Fibroblast of lung (primary cell): Measurements from ENCODE around the gene FAF2. TPM values are rescaled to one million over a fixed set of nuclear protein-coding genes. Genes with fewer than 3 reads are reported as not detected.

Experiments used
- DNase-seq, 2 donors: peaks; one replicate each; pipeline versions ENCODE4 v3.0.0 to v3.0.0-alpha.2; 2010; ENCODE audit warnings: low read depth in 2 of 2
- H2AFZ ChIP-seq: 2 replicates; pipeline ENCODE4 v1.5.1; 2012; ENCODE audit warnings: low read length, control low read depth, inconsistent platforms
- H3K27ac ChIP-seq: 2 replicates; pipeline ENCODE4 v1.5.1; 2011; ENCODE audit warnings: low read length, control low read depth; ENCODE audit not compliant: insufficient read depth
- H3K27me3 ChIP-seq: 2 replicates; pipeline ENCODE4 v1.5.1; 2011; ENCODE audit warnings: mild to moderate bottlenecking, low read length; ENCODE audit not compliant: control insufficient read depth, insufficient read depth
- H3K36me3 ChIP-seq: 2 replicates; pipeline ENCODE4 v1.5.1; 2011; ENCODE audit warnings: low read length; ENCODE audit not compliant: control insufficient read depth, insufficient read depth
- H3K4me1 ChIP-seq: 2 replicates; pipeline ENCODE4 v1.5.1; 2011; ENCODE audit warnings: low read length; ENCODE audit not compliant: control insufficient read depth, insufficient read depth; ENCODE audit errors: extremely low read depth
- H3K4me2 ChIP-seq: 2 replicates; pipeline ENCODE4 v1.5.1; 2011; ENCODE audit warnings: low read length, control low read depth; ENCODE audit not compliant: insufficient read depth; ENCODE audit errors: extremely low read depth
- H3K4me3 ChIP-seq, 4 experiments: fragments of 200-600 bp in 1 of 4; sonication (generic) in 1 of 4; replicated peaks in 1 of 4; 2 replicates each; pipeline ENCODE4 v1.5.1; 2011 to 2016; ENCODE audit warnings: low read length in 4 of 4, low read depth in 3 of 4, mild to moderate bottlenecking in 3 of 4, control low read depth in 2 of 4, inconsistent platforms in 1 of 4, mixed read lengths in 1 of 4; ENCODE audit not compliant: insufficient read depth in 1 of 4; ENCODE audit errors: control extremely low read depth in 1 of 4
- H3K79me2 ChIP-seq: 2 replicates; pipeline ENCODE4 v1.5.1; 2012; ENCODE audit warnings: mild to moderate bottlenecking, low read length, inconsistent platforms; ENCODE audit not compliant: control insufficient read depth, insufficient read depth
- H3K9ac ChIP-seq: 2 replicates; pipeline ENCODE4 v1.5.1; 2011; ENCODE audit warnings: mild to moderate bottlenecking, low read length, control low read depth; ENCODE audit not compliant: insufficient read depth
- H3K9me3 ChIP-seq: 2 replicates; pipeline ENCODE4 v1.5.1; 2012; ENCODE audit warnings: low read depth, low read length; ENCODE audit not compliant: control insufficient read depth, insufficient read depth
- H4K20me1 ChIP-seq: 2 replicates; pipeline ENCODE4 v1.5.1; 2011; ENCODE audit warnings: low read length; ENCODE audit not compliant: control insufficient read depth, insufficient read depth; ENCODE audit errors: extremely low read depth
- CTCF ChIP-seq, 2 donors: IDR thresholded peaks in 1 of 2; conservative IDR thresholded peaks in 1 of 2; 1 replicate in 1 of 2; 2 replicates in 1 of 2; pipeline ENCODE4 v1.5.1; 2011 to 2012; ENCODE audit warnings: low read length in 2 of 2, control low read depth in 1 of 2, inconsistent platforms in 1 of 2, low read depth in 1 of 2, mild to moderate bottlenecking in 1 of 2
- EZH2 ChIP-seq: IDR thresholded peaks from 2 replicates; pipeline ENCODE4 v1.5.1; 2012; ENCODE audit warnings: low read length, control low read depth, mild to moderate bottlenecking; ENCODE audit errors: missing control alignments
- polyA plus RNA-seq, 2 donors: library from polyadenylated mRNA; depleted of rRNA in 1 of 2; stranded (reverse) in 1 of 2; unstranded in 1 of 2; fragments of >200 nt; gene quantifications; 2 replicates each; pipeline ENCODE4 v1.2.1, GENCODE V29; 2011 to 2012; ENCODE audit warnings: missing spikeins in 1 of 2
- total RNA-seq: library from RNA; depleted of rRNA; stranded (reverse); fragments of >200 nt; gene quantifications from 2 replicates; pipeline ENCODE4 v1.2.1, GENCODE V29; 2014

The FAF2 gene
- total and polyA plus RNA-seq, 2 donors (not counting 1 experiment from before 2014, with no cell fraction given), result 38.5 to 55.5 TPM

GRCh38 chr5:176513788-176514187 is 65.6 kb downstream of the FAF2 start:
- H3K36me3 ChIP-seq, result no peaks in the 10 kb centered on the region
- H3K4me2 ChIP-seq, result peak overlapping the region; percentile 13
- no peaks in the 10 kb centered on the region for H3K9me3 ChIP-seq
- H3K4me1 ChIP-seq, result no peaks in the 10 kb centered on the region
- H3K4me3 ChIP-seq, result no peak overlapping the region
- H3K9ac ChIP-seq, result no peak overlapping the region
- no peaks in the 10 kb centered on the region for H3K79me2 ChIP-seq
- no peak overlapping the region for H3K27ac ChIP-seq
- no peak for TF ChIP-seq EZH2
- TF ChIP-seq CTCF (conservative IDR thresholded peaks at IDR 0.05 in 1 of 2, IDR thresholded peaks at IDR 0.05 in 1 of 2; ENCODE audit: low read depth in 1 of 2, low read length in 2 of 2), result no peak
- H2AFZ ChIP-seq, result no peak overlapping the region
- DNase-seq, result no peak
- H4K20me1 ChIP-seq, result no peaks in the 10 kb centered on the region
- H3K27me3 ChIP-seq, result no peaks in the 10 kb centered on the region

GRCh38 chr5:176514244-176514950 is 66.2 kb downstream of the FAF2 start:
- TF ChIP-seq CTCF (conservative IDR thresholded peaks at IDR 0.05 in 1 of 2, IDR thresholded peaks at IDR 0.05 in 1 of 2; ENCODE audit: low read depth in 1 of 2, low read length in 2 of 2) (no peak), EZH2 (no peak)
- DNase-seq, result no peak
- Histone ChIP-seq H2AFZ (no peak overlapping the region), H3K36me3 (no peaks in the 10 kb centered on the region), H4K20me1 (no peaks in the 10 kb centered on the region), H3K79me2 (no peaks in the 10 kb centered on the region), H3K4me2 (peak overlapping the region; percentile 13), H3K27me3 (no peaks in the 10 kb centered on the region), H3K9me3 (no peaks in the 10 kb centered on the region), H3K27ac (no peak overlapping the region), H3K4me1 (no peaks in the 10 kb centered on the region), H3K9ac (no peak overlapping the region), H3K4me3 (no peak overlapping the region)

- no peak overlapping the region for H3K4me3 ChIP-seq
- no peak overlapping the region for H3K4me2 ChIP-seq
- no peaks in the 10 kb centered on the region for H3K36me3 ChIP-seq
- no peaks in the 10 kb centered on the region for H4K20me1 ChIP-seq
- no peak overlapping the region for H2AFZ ChIP-seq
- H3K27ac ChIP-seq, result no peak overlapping the region
- TF ChIP-seq EZH2 (no peak), CTCF (conservative IDR thresholded peaks at IDR 0.05 in 1 of 2, IDR thresholded peaks at IDR 0.05 in 1 of 2; ENCODE audit: low read depth in 1 of 2, low read length in 2 of 2) (no peak)
- no peaks in the 10 kb centered on the region for H3K9me3 ChIP-seq
- no peak overlapping the region for H3K9ac ChIP-seq
- no peaks in the 10 kb centered on the region for H3K27me3 ChIP-seq
- DNase-seq, result no peak
- H3K4me1 ChIP-seq, result no peaks in the 10 kb centered on the region
- no peaks in the 10 kb centered on the region for H3K79me2 ChIP-seq
These were observed 67.2 kb downstream of the FAF2 start for GRCh38 chr5:176515396-176515795.
